Measurements from ENCODE around the gene DZIP3.

DNA sequence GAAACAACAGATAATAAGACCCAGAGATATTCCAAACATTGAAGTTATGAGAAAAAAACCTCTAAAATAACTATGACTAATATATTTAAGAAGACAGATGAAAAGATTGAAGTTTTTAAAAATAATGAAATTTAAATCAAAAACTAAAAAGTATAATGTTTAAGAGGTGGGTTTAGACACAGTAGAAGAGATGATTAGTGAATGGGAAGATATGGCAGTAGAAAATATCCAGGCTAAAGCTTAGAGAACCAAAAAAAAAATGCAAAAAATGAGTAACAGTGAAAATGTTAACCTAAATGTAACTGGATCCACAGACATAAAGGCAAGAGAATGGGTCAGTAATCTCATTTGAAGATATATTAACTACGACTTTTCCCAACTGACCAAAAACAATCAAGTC is 115.5 kb downstream of the DZIP3 start:
- TF ChIP-seq POLR2A (IDR thresholded peaks at IDR 0.05) (no peak), POLR2AphosphoS5 (IDR thresholded peaks at IDR 0.05) (no peak)
- TF ChIP-seq, protein P1, sequence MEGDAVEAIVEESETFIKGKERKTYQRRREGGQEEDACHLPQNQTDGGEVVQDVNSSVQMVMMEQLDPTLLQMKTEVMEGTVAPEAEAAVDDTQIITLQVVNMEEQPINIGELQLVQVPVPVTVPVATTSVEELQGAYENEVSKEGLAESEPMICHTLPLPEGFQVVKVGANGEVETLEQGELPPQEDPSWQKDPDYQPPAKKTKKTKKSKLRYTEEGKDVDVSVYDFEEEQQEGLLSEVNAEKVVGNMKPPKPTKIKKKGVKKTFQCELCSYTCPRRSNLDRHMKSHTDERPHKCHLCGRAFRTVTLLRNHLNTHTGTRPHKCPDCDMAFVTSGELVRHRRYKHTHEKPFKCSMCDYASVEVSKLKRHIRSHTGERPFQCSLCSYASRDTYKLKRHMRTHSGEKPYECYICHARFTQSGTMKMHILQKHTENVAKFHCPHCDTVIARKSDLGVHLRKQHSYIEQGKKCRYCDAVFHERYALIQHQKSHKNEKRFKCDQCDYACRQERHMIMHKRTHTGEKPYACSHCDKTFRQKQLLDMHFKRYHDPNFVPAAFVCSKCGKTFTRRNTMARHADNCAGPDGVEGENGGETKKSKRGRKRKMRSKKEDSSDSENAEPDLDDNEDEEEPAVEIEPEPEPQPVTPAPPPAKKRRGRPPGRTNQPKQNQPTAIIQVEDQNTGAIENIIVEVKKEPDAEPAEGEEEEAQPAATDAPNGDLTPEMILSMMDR (IDR thresholded peaks at IDR 0.05 in 8 of 11, conservative IDR thresholded peaks at IDR 0.05 in 3 of 11) = no peak
